Measurements from ENCODE around the gene IFT20.

DNA sequence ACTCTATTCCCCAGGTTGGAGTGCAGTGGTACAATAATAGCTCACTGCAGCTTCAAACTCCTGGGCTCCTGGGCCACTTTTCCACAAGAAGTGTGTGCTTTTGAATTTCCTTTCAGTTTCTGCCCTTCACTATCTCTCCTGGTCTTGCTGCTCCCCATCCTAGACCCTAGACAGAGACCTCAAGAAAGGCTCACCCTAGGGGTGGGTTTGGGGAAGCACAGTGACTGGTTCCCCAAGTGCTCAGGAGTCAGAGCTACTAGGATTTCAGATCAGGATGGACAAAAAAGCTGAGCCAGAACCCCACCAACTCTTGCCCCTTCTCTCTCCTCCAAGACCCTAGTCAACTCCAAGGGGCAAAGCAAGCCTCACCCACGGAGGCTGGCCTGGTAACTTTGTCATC is 31.3 kb upstream of the IFT20 start:
- TF ChIP-seq, protein P1, sequence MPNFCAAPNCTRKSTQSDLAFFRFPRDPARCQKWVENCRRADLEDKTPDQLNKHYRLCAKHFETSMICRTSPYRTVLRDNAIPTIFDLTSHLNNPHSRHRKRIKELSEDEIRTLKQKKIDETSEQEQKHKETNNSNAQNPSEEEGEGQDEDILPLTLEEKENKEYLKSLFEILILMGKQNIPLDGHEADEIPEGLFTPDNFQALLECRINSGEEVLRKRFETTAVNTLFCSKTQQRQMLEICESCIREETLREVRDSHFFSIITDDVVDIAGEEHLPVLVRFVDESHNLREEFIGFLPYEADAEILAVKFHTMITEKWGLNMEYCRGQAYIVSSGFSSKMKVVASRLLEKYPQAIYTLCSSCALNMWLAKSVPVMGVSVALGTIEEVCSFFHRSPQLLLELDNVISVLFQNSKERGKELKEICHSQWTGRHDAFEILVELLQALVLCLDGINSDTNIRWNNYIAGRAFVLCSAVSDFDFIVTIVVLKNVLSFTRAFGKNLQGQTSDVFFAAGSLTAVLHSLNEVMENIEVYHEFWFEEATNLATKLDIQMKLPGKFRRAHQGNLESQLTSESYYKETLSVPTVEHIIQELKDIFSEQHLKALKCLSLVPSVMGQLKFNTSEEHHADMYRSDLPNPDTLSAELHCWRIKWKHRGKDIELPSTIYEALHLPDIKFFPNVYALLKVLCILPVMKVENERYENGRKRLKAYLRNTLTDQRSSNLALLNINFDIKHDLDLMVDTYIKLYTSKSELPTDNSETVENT (CRISPR knock-in tag; IDR thresholded peaks at IDR 0.05), result no peak
- TF ChIP-seq, protein P2, sequence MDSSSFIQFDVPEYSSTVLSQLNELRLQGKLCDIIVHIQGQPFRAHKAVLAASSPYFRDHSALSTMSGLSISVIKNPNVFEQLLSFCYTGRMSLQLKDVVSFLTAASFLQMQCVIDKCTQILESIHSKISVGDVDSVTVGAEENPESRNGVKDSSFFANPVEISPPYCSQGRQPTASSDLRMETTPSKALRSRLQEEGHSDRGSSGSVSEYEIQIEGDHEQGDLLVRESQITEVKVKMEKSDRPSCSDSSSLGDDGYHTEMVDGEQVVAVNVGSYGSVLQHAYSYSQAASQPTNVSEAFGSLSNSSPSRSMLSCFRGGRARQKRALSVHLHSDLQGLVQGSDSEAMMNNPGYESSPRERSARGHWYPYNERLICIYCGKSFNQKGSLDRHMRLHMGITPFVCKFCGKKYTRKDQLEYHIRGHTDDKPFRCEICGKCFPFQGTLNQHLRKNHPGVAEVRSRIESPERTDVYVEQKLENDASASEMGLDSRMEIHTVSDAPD (CRISPR knock-in tag; IDR thresholded peaks at IDR 0.05), result no peak
- TF ChIP-seq SIX5 (IDR thresholded peaks at IDR 0.05; ENCODE audit: borderline replicate concordance in 1 of 2, insufficient read depth in 1 of 2, low read depth in 1 of 2, low read length in 2 of 2), result no peak
- no peak for TF ChIP-seq ZNF445 (CRISPR knock-in tag; IDR thresholded peaks at IDR 0.05; ENCODE audit: low read depth)
- TF ChIP-seq CC2D1A (IDR thresholded peaks at IDR 0.05), result no peak
- TF ChIP-seq ZBTB7A (IDR thresholded peaks at IDR 0.05; ENCODE audit: borderline replicate concordance, control insufficient read depth, low read depth, low read length), result no peak
- TF ChIP-seq, protein P3, sequence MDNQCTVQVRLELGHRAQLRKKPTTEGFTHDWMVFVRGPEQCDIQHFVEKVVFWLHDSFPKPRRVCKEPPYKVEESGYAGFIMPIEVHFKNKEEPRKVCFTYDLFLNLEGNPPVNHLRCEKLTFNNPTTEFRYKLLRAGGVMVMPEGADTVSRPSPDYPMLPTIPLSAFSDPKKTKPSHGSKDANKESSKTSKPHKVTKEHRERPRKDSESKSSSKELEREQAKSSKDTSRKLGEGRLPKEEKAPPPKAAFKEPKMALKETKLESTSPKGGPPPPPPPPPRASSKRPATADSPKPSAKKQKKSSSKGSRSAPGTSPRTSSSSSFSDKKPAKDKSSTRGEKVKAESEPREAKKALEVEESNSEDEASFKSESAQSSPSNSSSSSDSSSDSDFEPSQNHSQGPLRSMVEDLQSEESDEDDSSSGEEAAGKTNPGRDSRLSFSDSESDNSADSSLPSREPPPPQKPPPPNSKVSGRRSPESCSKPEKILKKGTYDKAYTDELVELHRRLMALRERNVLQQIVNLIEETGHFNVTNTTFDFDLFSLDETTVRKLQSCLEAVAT (IDR thresholded peaks at IDR 0.05), result no peak
- TF ChIP-seq, protein P4, sequence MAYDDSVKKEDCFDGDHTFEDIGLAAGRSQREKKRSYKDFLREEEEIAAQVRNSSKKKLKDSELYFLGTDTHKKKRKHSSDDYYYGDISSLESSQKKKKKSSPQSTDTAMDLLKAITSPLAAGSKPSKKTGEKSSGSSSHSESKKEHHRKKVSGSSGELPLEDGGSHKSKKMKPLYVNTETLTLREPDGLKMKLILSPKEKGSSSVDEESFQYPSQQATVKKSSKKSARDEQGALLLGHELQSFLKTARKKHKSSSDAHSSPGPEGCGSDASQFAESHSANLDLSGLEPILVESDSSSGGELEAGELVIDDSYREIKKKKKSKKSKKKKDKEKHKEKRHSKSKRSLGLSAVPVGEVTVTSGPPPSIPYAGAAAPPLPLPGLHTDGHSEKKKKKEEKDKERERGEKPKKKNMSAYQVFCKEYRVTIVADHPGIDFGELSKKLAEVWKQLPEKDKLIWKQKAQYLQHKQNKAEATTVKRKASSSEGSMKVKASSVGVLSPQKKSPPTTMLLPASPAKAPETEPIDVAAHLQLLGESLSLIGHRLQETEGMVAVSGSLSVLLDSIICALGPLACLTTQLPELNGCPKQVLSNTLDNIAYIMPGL (CRISPR knock-in tag; IDR thresholded peaks at IDR 0.05), result no peak
- TF ChIP-seq RFX7 (CRISPR knock-in tag; IDR thresholded peaks at IDR 0.05), result no peak
- no peak for TF ChIP-seq MYNN (IDR thresholded peaks at IDR 0.05)
- TF ChIP-seq MYNN (CRISPR knock-in tag; IDR thresholded peaks at IDR 0.05), result no peak
- TF ChIP-seq, protein P5, sequence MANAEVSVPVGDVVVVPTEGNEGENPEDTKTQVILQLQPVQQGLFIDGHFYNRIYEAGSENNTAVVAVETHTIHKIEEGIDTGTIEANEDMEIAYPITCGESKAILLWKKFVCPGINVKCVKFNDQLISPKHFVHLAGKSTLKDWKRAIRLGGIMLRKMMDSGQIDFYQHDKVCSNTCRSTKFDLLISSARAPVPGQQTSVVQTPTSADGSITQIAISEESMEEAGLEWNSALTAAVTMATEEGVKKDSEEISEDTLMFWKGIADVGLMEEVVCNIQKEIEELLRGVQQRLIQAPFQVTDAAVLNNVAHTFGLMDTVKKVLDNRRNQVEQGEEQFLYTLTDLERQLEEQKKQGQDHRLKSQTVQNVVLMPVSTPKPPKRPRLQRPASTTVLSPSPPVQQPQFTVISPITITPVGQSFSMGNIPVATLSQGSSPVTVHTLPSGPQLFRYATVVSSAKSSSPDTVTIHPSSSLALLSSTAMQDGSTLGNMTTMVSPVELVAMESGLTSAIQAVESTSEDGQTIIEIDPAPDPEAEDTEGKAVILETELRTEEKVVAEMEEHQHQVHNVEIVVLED (CRISPR knock-in tag; IDR thresholded peaks at IDR 0.05), result no peak
- no peak for TF ChIP-seq ARID2 (IDR thresholded peaks at IDR 0.05)
- no peak for TF ChIP-seq YY1 (IDR thresholded peaks at IDR 0.05; ENCODE audit: borderline replicate concordance in 1 of 3, control insufficient read depth in 1 of 3, extremely low read depth in 1 of 3, insufficient read depth in 3 of 3, insufficient read length in 1 of 3, insufficient replicate concordance in 2 of 3, low read depth in 1 of 3, low read length in 2 of 3)

Data from K562 (cell line).